IPS-20b (cell line): ENCODE results near the gene MAPK4.
"Not testable (repeated sequence)": the region's sequence is repeated elsewhere in the genome, so short reads cannot be mapped to it uniquely, and the experiment has no call there.

Source experiments
- H3K27ac ChIP-seq: one replicate; pipeline ENCODE4 v1.5.1; 2013; ENCODE audit warnings: low read length
- H3K27me3 ChIP-seq: 2 replicates; pipeline ENCODE4 v1.6.1; 2013; ENCODE audit warnings: mild to moderate bottlenecking, low read length, inconsistent platforms; ENCODE audit not compliant: insufficient read depth
- H3K36me3 ChIP-seq: 2 replicates; pipeline ENCODE4 v1.6.1; 2013; ENCODE audit warnings: low read depth, mild to moderate bottlenecking, inconsistent platforms, low read length, moderate library complexity; ENCODE audit not compliant: insufficient read depth
- H3K4me1 ChIP-seq: 2 replicates; pipeline ENCODE4 v1.6.1; 2013; ENCODE audit warnings: mild to moderate bottlenecking, control low read depth, inconsistent platforms, low read length, moderate library complexity; ENCODE audit not compliant: insufficient read depth
- H3K4me3 ChIP-seq: 2 replicates; pipeline ENCODE4 v1.5.1; 2013; ENCODE audit warnings: mild to moderate bottlenecking, low read length, inconsistent platforms
- H3K9ac ChIP-seq: 2 replicates; pipeline ENCODE4 v1.6.1; 2013; ENCODE audit warnings: low read depth, mild to moderate bottlenecking, inconsistent platforms, low read length, moderate library complexity
- H3K9me3 ChIP-seq: 2 replicates; pipeline ENCODE4 v1.6.1; 2013; ENCODE audit warnings: mild to moderate bottlenecking, low read depth, low read length, inconsistent platforms; ENCODE audit not compliant: insufficient read depth

MAPK4 gene

DNA sequence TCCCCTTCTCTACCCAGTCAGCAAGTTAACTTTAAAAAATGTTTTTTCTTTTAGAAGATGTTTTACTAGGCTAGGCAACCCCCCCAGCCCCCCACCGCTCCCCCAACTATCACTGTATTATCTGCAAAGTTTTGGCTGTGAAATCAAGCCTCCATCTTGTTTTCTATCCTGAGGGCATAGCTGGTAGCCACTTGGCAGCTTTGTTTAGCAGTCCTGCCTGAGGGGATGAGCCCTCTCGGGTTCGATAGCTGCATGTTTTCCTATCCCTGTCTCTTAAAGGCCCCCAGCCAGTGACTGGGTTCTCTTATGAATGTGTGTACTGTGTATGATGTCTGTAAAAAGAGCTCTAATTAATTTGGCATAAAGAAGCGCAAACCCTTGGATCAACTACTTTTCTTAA is 216.5 kb downstream of the MAPK4 start:
- H3K27ac ChIP-seq = no peak overlapping the region
- H3K4me3 ChIP-seq = no peak overlapping the region
- H3K9me3 ChIP-seq = no peaks in the 10 kb centered on the region
- H3K27me3 ChIP-seq = no peaks in the 10 kb centered on the region
- no peaks in the 10 kb centered on the region for H3K36me3 ChIP-seq
- H3K4me1 ChIP-seq = peaks cover 3% of the 10 kb centered on the region; the same call in 1 of the 2 replicates
- no peak overlapping the region for H3K9ac ChIP-seq

GRCh38 chr18:50779021-50779420 is 219.1 kb downstream of the MAPK4 start:
- H3K9ac ChIP-seq, H3K9me3 ChIP-seq, H3K36me3 ChIP-seq, H3K4me1 ChIP-seq, H3K27ac ChIP-seq, H3K27me3 ChIP-seq, H3K4me3 ChIP-seq: not testable (repeated sequence)
